GM12878 (cell line): ENCODE data around the gene TMEM114.

Experiments
- CTCF ChIP-seq, 3 experiments: IDR thresholded peaks in 2 of 3; conservative IDR thresholded peaks in 1 of 3; 2 replicates each; pipeline ENCODE4 v1.5.1; 2011; ENCODE audit warnings: low read depth in 3 of 3, low read length in 3 of 3, mild to moderate bottlenecking in 3 of 3, control low read depth in 2 of 3, moderate library complexity in 2 of 3, inconsistent platforms in 1 of 3, mixed read lengths in 1 of 3; ENCODE audit not compliant: control insufficient read depth in 2 of 3, insufficient read depth in 1 of 3; ENCODE audit errors: extremely low read depth in 1 of 3
- POLR2AphosphoS5 ChIP-seq: IDR thresholded peaks from 2 replicates; pipeline ENCODE4 v1.6.1; 2011; ENCODE audit warnings: mild to moderate bottlenecking, low read length, inconsistent platforms
- TF ChIP-seq, protein P1 (sequence below): fragments of 450-650 bp; IDR thresholded peaks from 2 replicates; pipeline ENCODE4 v1.6.1; 2018; ENCODE audit warnings: mild to moderate bottlenecking, low read depth, moderate library complexity; ENCODE audit not compliant: partially characterized antibody

DNA sequence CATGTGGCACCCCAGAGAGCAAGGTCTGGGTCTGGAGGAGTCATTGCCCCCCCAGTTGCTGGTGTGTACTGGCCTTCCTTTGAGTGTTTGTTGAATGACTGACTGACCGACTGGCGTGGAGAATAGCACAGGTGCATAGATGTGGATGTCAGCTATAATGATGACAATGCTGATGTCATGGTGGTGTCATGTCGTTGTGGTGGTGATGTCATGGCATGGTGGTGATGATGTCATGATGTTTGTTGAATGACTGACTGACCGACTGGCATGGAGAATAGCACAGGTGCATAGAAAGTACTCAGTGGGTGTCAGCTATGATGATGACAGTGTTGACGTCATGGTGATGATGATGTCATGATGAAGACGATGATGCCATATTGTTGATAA, 22.1 kb downstream of the TMEM114 start:
- TF ChIP-seq, protein P1, sequence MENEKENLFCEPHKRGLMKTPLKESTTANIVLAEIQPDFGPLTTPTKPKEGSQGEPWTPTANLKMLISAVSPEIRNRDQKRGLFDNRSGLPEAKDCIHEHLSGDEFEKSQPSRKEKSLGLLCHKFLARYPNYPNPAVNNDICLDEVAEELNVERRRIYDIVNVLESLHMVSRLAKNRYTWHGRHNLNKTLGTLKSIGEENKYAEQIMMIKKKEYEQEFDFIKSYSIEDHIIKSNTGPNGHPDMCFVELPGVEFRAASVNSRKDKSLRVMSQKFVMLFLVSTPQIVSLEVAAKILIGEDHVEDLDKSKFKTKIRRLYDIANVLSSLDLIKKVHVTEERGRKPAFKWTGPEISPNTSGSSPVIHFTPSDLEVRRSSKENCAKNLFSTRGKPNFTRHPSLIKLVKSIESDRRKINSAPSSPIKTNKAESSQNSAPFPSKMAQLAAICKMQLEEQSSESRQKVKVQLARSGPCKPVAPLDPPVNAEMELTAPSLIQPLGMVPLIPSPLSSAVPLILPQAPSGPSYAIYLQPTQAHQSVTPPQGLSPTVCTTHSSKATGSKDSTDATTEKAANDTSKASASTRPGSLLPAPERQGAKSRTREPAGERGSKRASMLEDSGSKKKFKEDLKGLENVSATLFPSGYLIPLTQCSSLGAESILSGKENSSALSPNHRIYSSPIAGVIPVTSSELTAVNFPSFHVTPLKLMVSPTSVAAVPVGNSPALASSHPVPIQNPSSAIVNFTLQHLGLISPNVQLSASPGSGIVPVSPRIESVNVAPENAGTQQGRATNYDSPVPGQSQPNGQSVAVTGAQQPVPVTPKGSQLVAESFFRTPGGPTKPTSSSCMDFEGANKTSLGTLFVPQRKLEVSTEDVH = no peak
- TF ChIP-seq POLR2AphosphoS5 = no peak
- TF ChIP-seq CTCF (IDR thresholded peaks at IDR 0.05 in 2 of 3, conservative IDR thresholded peaks at IDR 0.05 in 1 of 3; ENCODE audit: control insufficient read depth in 2 of 3, extremely low read depth in 1 of 3, insufficient read depth in 1 of 3, low read depth in 3 of 3, low read length in 3 of 3) = no peak
